Testis (tissue), 2 donors: Measurements from ENCODE around the gene EPHA3.

Experiments used
- POLR2A ChIP-seq: fragments of 450-650 bp; IDR thresholded peaks from one replicate; pipeline ENCODE4 v1.6.1; 2017; ENCODE audit warnings: antibody characterized with exemption, mild to moderate bottlenecking, moderate library complexity
- TF ChIP-seq, protein P1 (sequence below), 3 experiments: fragments of 450-650 bp in 2 of 3; fragments of 200-600 bp in 1 of 3; sonication (generic) in 1 of 3; IDR thresholded peaks; one replicate each; pipeline ENCODE4 v1.5.1; 2016 to 2019; ENCODE audit warnings: antibody characterized with exemption in 3 of 3, mild to moderate bottlenecking in 2 of 3, moderate library complexity in 1 of 3

GRCh38 chr3:89372456-89372855 lies 265.0 kb downstream of the EPHA3 start:
- TF ChIP-seq, protein P1, sequence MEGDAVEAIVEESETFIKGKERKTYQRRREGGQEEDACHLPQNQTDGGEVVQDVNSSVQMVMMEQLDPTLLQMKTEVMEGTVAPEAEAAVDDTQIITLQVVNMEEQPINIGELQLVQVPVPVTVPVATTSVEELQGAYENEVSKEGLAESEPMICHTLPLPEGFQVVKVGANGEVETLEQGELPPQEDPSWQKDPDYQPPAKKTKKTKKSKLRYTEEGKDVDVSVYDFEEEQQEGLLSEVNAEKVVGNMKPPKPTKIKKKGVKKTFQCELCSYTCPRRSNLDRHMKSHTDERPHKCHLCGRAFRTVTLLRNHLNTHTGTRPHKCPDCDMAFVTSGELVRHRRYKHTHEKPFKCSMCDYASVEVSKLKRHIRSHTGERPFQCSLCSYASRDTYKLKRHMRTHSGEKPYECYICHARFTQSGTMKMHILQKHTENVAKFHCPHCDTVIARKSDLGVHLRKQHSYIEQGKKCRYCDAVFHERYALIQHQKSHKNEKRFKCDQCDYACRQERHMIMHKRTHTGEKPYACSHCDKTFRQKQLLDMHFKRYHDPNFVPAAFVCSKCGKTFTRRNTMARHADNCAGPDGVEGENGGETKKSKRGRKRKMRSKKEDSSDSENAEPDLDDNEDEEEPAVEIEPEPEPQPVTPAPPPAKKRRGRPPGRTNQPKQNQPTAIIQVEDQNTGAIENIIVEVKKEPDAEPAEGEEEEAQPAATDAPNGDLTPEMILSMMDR (IDR thresholded peaks at IDR 0.05): no peak
- no peak for TF ChIP-seq POLR2A
